DMS79 (cell line): Measurements from ENCODE around the gene EPN3.

Experiments used
- DNase-seq: peaks from one replicate; lab custom pipeline; 2025; lab: John Stamatoyannopoulos, UW

EPN3 gene

GRCh38 chr17:50550661-50551432, 18.3 kb downstream of the EPN3 start:
- no peak for DNase-seq

GRCh38 chr17:50551433-50551815, 18.9 kb downstream of the EPN3 start:
- DNase-seq = no peak

- no peak for DNase-seq
Measured at GRCh38 chr17:50551884-50552283, 19.3 kb downstream of the EPN3 start.

- no peak for DNase-seq
Measured at GRCh38 chr17:50554201-50554600, 21.7 kb downstream of the EPN3 start.

GRCh38 chr17:50556803-50557202, 24.3 kb downstream of the EPN3 start:
- peak; percentile 81 for DNase-seq

GRCh38 chr17:50557630-50558029, 25.1 kb downstream of the EPN3 start:
- no peak for DNase-seq

GRCh38 chr17:50558091-50558490, 25.6 kb downstream of the EPN3 start:
- DNase-seq = peak; percentile 66

GRCh38 chr17:50558581-50558940, 26.0 kb downstream of the EPN3 start:
- no peak for DNase-seq

- DNase-seq = no peak
Measured at GRCh38 chr17:50558941-50559614, 26.5 kb downstream of the EPN3 start.

- no peak for DNase-seq
Measured at GRCh38 chr17:50559674-50560184, 27.2 kb downstream of the EPN3 start.

- DNase-seq = peak; percentile 51
Measured at GRCh38 chr17:50560185-50560824, 27.8 kb downstream of the EPN3 start, which contains the start of gene CACNA1G. Gene CACNA1G (plus strand): TSS chr17:50560715. CDS start chr17:50561460, 745 bp downstream.

GRCh38 chr17:50560931-50561745, 28.6 kb downstream of the EPN3 start:
- DNase-seq = no peak

GRCh38 chr17:50561746-50562141, 29.2 kb downstream of the EPN3 start:
- DNase-seq = no peak

GRCh38 chr17:50562242-50563091, 29.9 kb downstream of the EPN3 start:
- no peak for DNase-seq

- no peak for DNase-seq
Measured at GRCh38 chr17:50563092-50563511, 30.6 kb downstream of the EPN3 start.

- no peak for DNase-seq
Measured at GRCh38 chr17:50564916-50565315, 32.4 kb downstream of the EPN3 start.

- peak; percentile 79 for DNase-seq
Measured at GRCh38 chr17:50565402-50566350, 33.1 kb downstream of the EPN3 start.

GRCh38 chr17:50566886-50567285, 34.4 kb downstream of the EPN3 start:
- no peak for DNase-seq

- no peak for DNase-seq
Measured at GRCh38 chr17:50568659-50569058, 36.1 kb downstream of the EPN3 start.

GRCh38 chr17:50569592-50569991, 37.1 kb downstream of the EPN3 start:
- no peak for DNase-seq
